ENCODE data around the gene TNS2. TPM values are rescaled to one million over a fixed set of nuclear protein-coding genes. Genes with fewer than 3 reads are reported as not detected.

Gene TNS2
- total RNA-seq, 4 donors from 2014 or later: 48.2 to 397 (median 169) TPM

- H3K27ac ChIP-seq: peak overlapping the region; percentile 77 to 88 (median 84)
- 48 to 58% methylated on average over 8 to 11 of the region's 11 CpGs for WGBS, 2 donors (ENCODE audit: low coverage in 1 of 2)
- peak overlapping the region in 1 of 4 donors; percentile 59 for H3K4me3 ChIP-seq
Measured at GRCh38 chr12:53096089-53096741, 46.4 kb downstream of the TNS2 start.

DNA sequence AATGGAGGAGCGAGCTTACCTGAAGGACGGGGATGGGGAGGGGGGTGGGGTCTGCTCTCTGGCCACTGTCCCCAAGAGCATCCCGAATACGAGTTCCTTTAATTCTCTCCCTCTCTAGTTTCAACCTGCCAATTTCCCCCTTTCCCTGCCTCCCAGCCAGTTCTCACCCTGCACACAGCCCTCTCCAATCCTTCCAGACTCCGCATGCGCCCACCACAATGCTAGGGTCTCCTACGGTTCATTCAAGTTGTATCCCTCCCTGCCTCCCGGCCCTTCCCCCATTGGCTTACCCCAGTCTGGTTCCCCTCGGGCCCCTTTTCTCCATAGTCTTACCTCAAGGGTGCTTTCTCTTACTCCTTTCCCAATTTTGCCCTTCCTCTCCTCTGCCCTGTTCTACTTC, 46.9 kb downstream of the TNS2 start:
- WGBS, 2 donors (ENCODE audit: low coverage in 1 of 2): 52 to 64% methylated on average over 6 to 9 of the region's 9 CpGs
- intact Hi-C loops (cut with DNase I; ENCODE audit: low total_unique reads): no loop called here
- DNase-seq: no peak

More at GRCh38 chr12:53096089-53096741, 46.4 kb downstream of the TNS2 start:
- Histone ChIP-seq H3K36me3 (no peaks in the 10 kb centered on the region), H3K4me1 (peaks cover 18 to 26% (median 23%) of the 10 kb centered on the region in 4 donors), H3K9me3 (no peaks in the 10 kb centered on the region), H3K27me3 (peaks cover 28% of the 10 kb centered on the region)
- intact Hi-C loops (cut with DNase I; ENCODE audit: low total_unique reads): no loop called here
- TF ChIP-seq POLR2A (IDR thresholded peaks at IDR 0.05) (no peak), POLR2AphosphoS5 (IDR thresholded peaks at IDR 0.05) (peak in 1 of 3 donors; percentile 53), CTCF (IDR thresholded peaks at IDR 0.05) (no peak)
- in situ Hi-C loops (cut with MboI; ENCODE audit: low pct_ligation_motif_present in 1 of 4, low pct_unique_long_range_greater_than_20kb in 1 of 4, low sequenced_read_pairs in 3 of 4): no loop called here
- peak; percentile 47 for DNase-seq

GRCh38 chr12:53097207-53097563, 47.3 kb downstream of the TNS2 start:
- TF ChIP-seq POLR2AphosphoS5 (IDR thresholded peaks at IDR 0.05) (no peak), POLR2A (IDR thresholded peaks at IDR 0.05) (no peak), CTCF (IDR thresholded peaks at IDR 0.05) (no peak), EP300 (IDR thresholded peaks at IDR 0.05; ENCODE audit: low read depth) (no peak)
- Histone ChIP-seq H3K27ac (peak overlapping the region; percentile 77 to 88 (median 84)), H3K27me3 (peaks cover 28% of the 10 kb centered on the region), H3K9me3 (no peaks in the 10 kb centered on the region), H3K36me3 (no peaks in the 10 kb centered on the region), H3K4me1 (peaks cover 18 to 26% (median 23%) of the 10 kb centered on the region in 4 donors), H3K4me3 (peak overlapping the region; percentile 30 to 59 (median 44))
- in situ Hi-C loops (cut with MboI; ENCODE audit: low pct_ligation_motif_present in 1 of 4, low pct_unique_long_range_greater_than_20kb in 1 of 4, low sequenced_read_pairs in 3 of 4) (no loop called here), intact Hi-C loops (cut with DNase I; ENCODE audit: low total_unique reads) (no loop called here)
- DNase-seq: no peak
- WGBS, 2 donors (ENCODE audit: low coverage in 1 of 2): 1 to 8% methylated on average over 5 to 9 of the region's 9 CpGs

More for the DNA sequence above, 46.9 kb downstream of the TNS2 start:
- Histone ChIP-seq H3K36me3 (no peaks in the 10 kb centered on the region), H3K4me3 (peak overlapping the region in 3 of 4 donors; percentile 32 to 59 (median 56)), H3K27me3 (peaks cover 28% of the 10 kb centered on the region), H3K4me1 (peaks cover 18 to 26% (median 23%) of the 10 kb centered on the region in 4 donors), H3K9me3 (no peaks in the 10 kb centered on the region), H3K27ac (peak overlapping the region; percentile 77 to 88 (median 84))
- in situ Hi-C loops (cut with MboI; ENCODE audit: low pct_ligation_motif_present in 1 of 4, low pct_unique_long_range_greater_than_20kb in 1 of 4, low sequenced_read_pairs in 3 of 4): no loop called here
- TF ChIP-seq POLR2AphosphoS5 (IDR thresholded peaks at IDR 0.05): no peak
- no peak for TF ChIP-seq CTCF (IDR thresholded peaks at IDR 0.05)
- no peak for TF ChIP-seq POLR2A (IDR thresholded peaks at IDR 0.05)
- TF ChIP-seq EP300 (IDR thresholded peaks at IDR 0.05; ENCODE audit: low read depth): no peak

DNA sequence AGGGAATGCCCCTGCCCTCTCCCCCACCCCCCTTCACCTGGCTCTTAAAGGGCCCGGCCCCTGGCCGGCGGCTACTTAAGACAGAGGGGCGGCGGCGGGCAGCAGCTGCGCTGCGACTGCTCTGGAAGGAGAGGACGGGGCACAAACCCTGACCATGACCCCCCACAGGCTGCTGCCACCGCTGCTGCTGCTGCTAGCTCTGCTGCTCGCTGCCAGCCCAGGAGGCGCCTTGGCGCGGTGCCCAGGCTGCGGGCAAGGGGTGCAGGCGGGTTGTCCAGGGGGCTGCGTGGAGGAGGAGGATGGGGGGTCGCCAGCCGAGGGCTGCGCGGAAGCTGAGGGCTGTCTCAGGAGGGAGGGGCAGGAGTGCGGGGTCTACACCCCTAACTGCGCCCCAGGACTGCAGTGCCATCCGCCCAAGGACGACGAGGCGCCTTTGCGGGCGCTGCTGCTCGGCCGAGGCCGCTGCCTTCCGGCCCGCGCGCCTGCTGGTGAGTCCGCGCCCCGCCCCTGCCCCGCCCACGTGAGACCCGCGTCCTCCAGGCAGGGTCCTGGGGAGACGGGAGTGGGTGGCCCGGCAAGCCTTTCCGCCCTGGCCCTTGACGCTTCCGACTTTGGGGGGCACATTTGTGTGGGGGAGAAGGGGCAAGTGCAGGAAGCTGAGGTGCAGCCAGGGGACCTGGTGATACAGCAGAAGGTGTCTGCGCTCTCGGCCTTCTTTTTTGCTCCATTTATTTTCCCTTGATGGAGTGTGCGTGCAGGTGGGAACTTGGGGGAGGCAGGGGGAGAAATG, 47.9 kb downstream of the TNS2 start, which contains the start of gene IGFBP6:
IGFBP6 (plus strand) TSS at position 104 of the 790 bp plus-strand sequence; CDS start at position 155, 51 bp downstream.
- TF ChIP-seq POLR2A (IDR thresholded peaks at IDR 0.05) (no peak), POLR2AphosphoS5 (IDR thresholded peaks at IDR 0.05) (peak in 1 of 3 donors; percentile 20), CTCF (IDR thresholded peaks at IDR 0.05) (peak in 2 of 5 experiments; percentile 28 to 37), EP300 (IDR thresholded peaks at IDR 0.05; ENCODE audit: low read depth) (no peak)
- DNase-seq: peak; percentile 66
- H3K9me3 ChIP-seq: no peaks in the 10 kb centered on the region
- peak within 1 kb of the TSS; percentile 77 to 88 (median 84) for H3K27ac ChIP-seq
- H3K4me1 ChIP-seq: peaks cover 18 to 30% (median 23%) of the 10 kb centered on the region in 4 donors
- H3K27me3 ChIP-seq: peaks cover 28% of the 10 kb centered on the region
- peak within 1 kb of the TSS; percentile 30 to 59 (median 44) for H3K4me3 ChIP-seq
- in situ Hi-C loops (cut with MboI; ENCODE audit: low pct_ligation_motif_present in 1 of 4, low pct_unique_long_range_greater_than_20kb in 1 of 4, low sequenced_read_pairs in 3 of 4): no loop called here
- 4% methylated on average over 15 of the region's 51 CpGs; no CpG with 5 or more reads in 1 of the 2 donors for WGBS, 2 donors (ENCODE audit: low coverage in 1 of 2)
- intact Hi-C loops (cut with DNase I; ENCODE audit: low total_unique reads): loop anchor here (2.0 kb wide), 1 partner anchor 25 kb away; no protein-coding TSS in a partner anchor
- H3K36me3 ChIP-seq: no peaks in the 10 kb centered on the region

Data from transverse colon (tissue), 4 donors.